BLaER1 treated with 17β-estradiol and CSF1 and Interleukin-3, amounts not matched to agents 10 nM and 100 nM (cell line): Measurements from ENCODE around the gene PPARG.

Source experiments
- H3K27ac ChIP-seq, 11 experiments: shearing (Covaris generic); formaldehyde crosslinking; 2 replicates each; pipeline ENCODE4 v1.8.1; 2022
- H3K27me3 ChIP-seq, 11 experiments: shearing (Covaris generic); formaldehyde crosslinking; 2 replicates each; pipeline ENCODE4 v1.8.1; 2022
- H3K36me3 ChIP-seq, 11 experiments: shearing (Covaris generic); formaldehyde crosslinking; 2 replicates each; pipeline ENCODE4 v1.8.1; 2022
- H3K4me1 ChIP-seq, 10 experiments: shearing (Covaris generic); formaldehyde crosslinking; 2 replicates each; pipeline ENCODE4 v1.8.1; 2022
- H3K4me2 ChIP-seq, 11 experiments: shearing (Covaris generic); formaldehyde crosslinking; 2 replicates each; pipeline ENCODE4 v1.8.1; 2022
- H3K4me3 ChIP-seq, 10 experiments: shearing (Covaris generic); formaldehyde crosslinking; 2 replicates each; pipeline ENCODE4 v1.8.1; 2022
- H3K9ac ChIP-seq, 11 experiments: shearing (Covaris generic); formaldehyde crosslinking; 2 replicates each; pipeline ENCODE4 v1.8.1; 2022
- H3K9me3 ChIP-seq, 11 experiments: shearing (Covaris generic); formaldehyde crosslinking; replicated peaks in 1 of 11; 2 replicates each; pipeline ENCODE4 v1.8.1; 2022
- H4K20me1 ChIP-seq, 11 experiments: shearing (Covaris generic); formaldehyde crosslinking; 2 replicates each; pipeline ENCODE4 v1.8.1; 2022
- Cebpa-rat ChIP-seq, 11 experiments: shearing (Covaris generic); IDR thresholded peaks; 2 replicates each; pipeline ENCODE4 v1.8.1; 2022

The PPARG gene

GRCh38 chr3:12328132-12328836, 39.4 kb downstream of the PPARG start:
- peak overlapping the region in 6 of 11 experiments; percentile 42 to 92 (median 80); a peak in 11 of 22 replicates for H3K27ac ChIP-seq
- H3K4me2 ChIP-seq = peak overlapping the region in 7 of 11 experiments; percentile 33 to 82 (median 72); a peak in 13 of 22 replicates
- no peak for TF ChIP-seq Cebpa-rat (IDR thresholded peaks at IDR 0.05)

GRCh38 chr3:12328837-12329462, 40.1 kb downstream of the PPARG start:
- Histone ChIP-seq H4K20me1 (no peaks in the 10 kb centered on the region), H3K4me3 (no peak overlapping the region), H3K27ac (peak overlapping the region in 6 of 11 experiments; percentile 42 to 92 (median 80); a peak in 10 of 22 replicates), H3K27me3 (no peaks in the 10 kb centered on the region), H3K36me3 (no peaks in the 10 kb centered on the region), H3K9ac (peak overlapping the region in 4 of 11 experiments; percentile 59 to 75 (median 70); a peak in 6 of 22 replicates), H3K9me3 (peaks cover 0 to 3% (median 0%) of the 10 kb centered on the region in 11 experiments; a peak in 2 of 22 replicates), H3K4me1 (peaks cover 15 to 68% (median 40%) of the 10 kb centered on the region in 10 experiments; a peak in 19 of 20 replicates), H3K4me2 (peak overlapping the region in 7 of 11 experiments; percentile 33 to 82 (median 72); a peak in 12 of 22 replicates)
- TF ChIP-seq Cebpa-rat (IDR thresholded peaks at IDR 0.05) = no peak

More at GRCh38 chr3:12328132-12328836, 39.4 kb downstream of the PPARG start:
- Histone ChIP-seq H3K36me3 (no peaks in the 10 kb centered on the region), H3K4me1 (peaks cover 15 to 75% (median 43%) of the 10 kb centered on the region in 10 experiments; a peak in 19 of 20 replicates), H3K9me3 (peaks cover 0 to 3% (median 0%) of the 10 kb centered on the region in 11 experiments; a peak in 2 of 22 replicates), H3K27me3 (no peaks in the 10 kb centered on the region), H3K9ac (peak overlapping the region in 5 of 11 experiments; percentile 35 to 75 (median 69); a peak in 8 of 22 replicates), H3K4me3 (peak overlapping the region in 4 of 10 experiments; percentile 17 to 51 (median 33); a peak in 5 of 20 replicates), H4K20me1 (no peaks in the 10 kb centered on the region)

- no peaks in the 10 kb centered on the region for H3K27me3 ChIP-seq
- no peak overlapping the region; a peak in 2 of 22 replicates for H3K27ac ChIP-seq
- H3K9me3 ChIP-seq = peaks cover 0 to 2% (median 0%) of the 10 kb centered on the region in 11 experiments; a peak in 2 of 22 replicates
- TF ChIP-seq Cebpa-rat (IDR thresholded peaks at IDR 0.05) = no peak
- H3K9ac ChIP-seq = no peak overlapping the region
- H4K20me1 ChIP-seq = no peaks in the 10 kb centered on the region
- H3K4me1 ChIP-seq = peaks cover 12 to 27% (median 20%) of the 10 kb centered on the region in 10 experiments
- peak overlapping the region in 1 of 11 experiments; percentile 80; a peak in 2 of 22 replicates for H3K4me2 ChIP-seq
- H3K36me3 ChIP-seq = no peaks in the 10 kb centered on the region
- H3K4me3 ChIP-seq = no peak overlapping the region
Observed at GRCh38 chr3:12334786-12335185, 45.9 kb downstream of the PPARG start.

- H3K9ac ChIP-seq = peak overlapping the region in 2 of 11 experiments; percentile 11 to 33; a peak in 2 of 22 replicates
- no peaks in the 10 kb centered on the region for H3K36me3 ChIP-seq
- peaks cover 12 to 27% (median 20%) of the 10 kb centered on the region in 10 experiments for H3K4me1 ChIP-seq
- no peaks in the 10 kb centered on the region for H3K9me3 ChIP-seq
- H4K20me1 ChIP-seq = no peaks in the 10 kb centered on the region
- peak overlapping the region; percentile 50 to 80 (median 60); a peak in 21 of 22 replicates for H3K4me2 ChIP-seq
- peak overlapping the region in 9 of 11 experiments; percentile 7 to 71 (median 52); a peak in 16 of 22 replicates for H3K27ac ChIP-seq
- no peak overlapping the region for H3K4me3 ChIP-seq
- TF ChIP-seq Cebpa-rat (IDR thresholded peaks at IDR 0.05) = no peak
- H3K27me3 ChIP-seq = no peaks in the 10 kb centered on the region
Observed at GRCh38 chr3:12335421-12335820, 46.6 kb downstream of the PPARG start.

GRCh38 chr3:12336099-12336498, 47.2 kb downstream of the PPARG start:
- peak overlapping the region; percentile 50 to 80 (median 60) for H3K4me2 ChIP-seq
- H3K4me3 ChIP-seq = no peak overlapping the region
- H3K4me1 ChIP-seq = peaks cover 12 to 27% (median 20%) of the 10 kb centered on the region in 10 experiments
- H3K9me3 ChIP-seq = no peaks in the 10 kb centered on the region
- no peaks in the 10 kb centered on the region for H4K20me1 ChIP-seq
- peak overlapping the region in 9 of 11 experiments; percentile 7 to 71 (median 52); a peak in 16 of 22 replicates for H3K27ac ChIP-seq
- peak overlapping the region in 3 of 11 experiments; percentile 14 to 33 (median 28); a peak in 3 of 22 replicates for H3K9ac ChIP-seq
- H3K36me3 ChIP-seq = no peaks in the 10 kb centered on the region
- no peaks in the 10 kb centered on the region for H3K27me3 ChIP-seq
- TF ChIP-seq Cebpa-rat (IDR thresholded peaks at IDR 0.05) = 0 out of 22 replicates have a peak, but pooled peaks of 1 of the 11 experiments have one; percentile 29

GRCh38 chr3:12338595-12339546, 50.0 kb downstream of the PPARG start:
- no peak overlapping the region for H3K4me3 ChIP-seq
- H3K9ac ChIP-seq = no peak overlapping the region
- H3K4me2 ChIP-seq = no peak overlapping the region
- H3K4me1 ChIP-seq = peaks cover 12 to 27% (median 19%) of the 10 kb centered on the region in 10 experiments
- H3K27ac ChIP-seq = no peak overlapping the region
- no peaks in the 10 kb centered on the region for H4K20me1 ChIP-seq
- H3K9me3 ChIP-seq = no peaks in the 10 kb centered on the region
- H3K36me3 ChIP-seq = no peaks in the 10 kb centered on the region
- no peaks in the 10 kb centered on the region for H3K27me3 ChIP-seq
- no peak for TF ChIP-seq Cebpa-rat (IDR thresholded peaks at IDR 0.05)

- Histone ChIP-seq H3K27me3 (no peaks in the 10 kb centered on the region), H3K9ac (no peak overlapping the region), H3K4me2 (no peak overlapping the region), H3K4me1 (peaks cover 12 to 27% (median 18%) of the 10 kb centered on the region in 10 experiments), H3K27ac (no peak overlapping the region), H3K4me3 (no peak overlapping the region), H4K20me1 (no peaks in the 10 kb centered on the region), H3K9me3 (no peaks in the 10 kb centered on the region), H3K36me3 (no peaks in the 10 kb centered on the region)
- no peak for TF ChIP-seq Cebpa-rat (IDR thresholded peaks at IDR 0.05)
Observed at GRCh38 chr3:12339701-12340480, 51.0 kb downstream of the PPARG start.

GRCh38 chr3:12340506-12340905, 51.6 kb downstream of the PPARG start:
- Histone ChIP-seq H3K36me3 (no peaks in the 10 kb centered on the region), H3K9me3 (no peaks in the 10 kb centered on the region), H3K9ac (no peak overlapping the region), H4K20me1 (no peaks in the 10 kb centered on the region), H3K27ac (no peak overlapping the region), H3K4me2 (no peak overlapping the region), H3K4me1 (peaks cover 9 to 26% (median 14%) of the 10 kb centered on the region in 10 experiments), H3K27me3 (no peaks in the 10 kb centered on the region), H3K4me3 (no peak overlapping the region)
- TF ChIP-seq Cebpa-rat (IDR thresholded peaks at IDR 0.05) = no peak
